Omental fat pad (tissue), 4 donors: ENCODE data around the gene SLX1A. TPM values are rescaled to one million over a fixed set of nuclear protein-coding genes. Genes with fewer than 3 reads are reported as not detected.
"Not testable (repeated sequence)": the region's sequence is repeated elsewhere in the genome, so short reads cannot be mapped to it uniquely, and the experiment has no call there.

Experiments
- ATAC-seq: fragments of 150-250 bp; one replicate; pipeline ENCODE4 v1.9.1; 2016; ENCODE audit warnings: mild to moderate bottlenecking, moderate library complexity; ENCODE audit not compliant: low FRiP score
- DNase-seq: peaks from one replicate; pipeline ENCODE4 v3.0.0-alpha.2; 2019; ENCODE audit warnings: low spot score
- total RNA-seq, 4 donors: library from RNA; depleted of rRNA; stranded (reverse); fragments of >200 nt; gene quantifications; one replicate each; pipeline ENCODE4 v1.1.0, GENCODE V29; 2016
- TF ChIP-seq, protein P1 (sequence below), 3 donors: fragments of 450-650 bp; IDR thresholded peaks; one replicate each; pipeline ENCODE4 v1.5.1; 2016 to 2017; ENCODE audit warnings: antibody characterized with exemption in 3 of 3, mild to moderate bottlenecking in 3 of 3, moderate library complexity in 2 of 3

The SLX1A gene
- total RNA-seq, 4 donors from 2014 or later: 21.7 to 52.7 (median 44.2) TPM

DNA sequence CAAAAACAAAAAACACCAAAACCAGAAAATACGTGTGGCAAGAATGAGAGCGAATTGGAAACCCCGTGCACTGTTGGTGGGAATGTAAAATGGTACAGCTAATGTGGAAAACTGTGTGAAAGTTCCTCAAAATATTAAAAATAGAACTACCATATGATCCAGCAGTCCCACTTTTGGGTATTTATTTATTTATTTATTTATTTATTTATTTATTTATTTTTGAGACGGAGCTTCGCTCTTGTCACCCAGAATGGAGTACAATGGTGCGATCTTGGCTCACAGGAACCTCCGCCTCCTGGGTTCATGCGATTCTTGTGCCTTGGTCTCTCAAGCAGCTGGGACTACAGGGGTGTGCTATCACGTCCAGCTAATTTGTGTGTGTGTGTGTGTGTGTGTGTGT is 41.2 kb upstream of the SLX1A start:
- no peak for ATAC-seq
- TF ChIP-seq, protein P1, sequence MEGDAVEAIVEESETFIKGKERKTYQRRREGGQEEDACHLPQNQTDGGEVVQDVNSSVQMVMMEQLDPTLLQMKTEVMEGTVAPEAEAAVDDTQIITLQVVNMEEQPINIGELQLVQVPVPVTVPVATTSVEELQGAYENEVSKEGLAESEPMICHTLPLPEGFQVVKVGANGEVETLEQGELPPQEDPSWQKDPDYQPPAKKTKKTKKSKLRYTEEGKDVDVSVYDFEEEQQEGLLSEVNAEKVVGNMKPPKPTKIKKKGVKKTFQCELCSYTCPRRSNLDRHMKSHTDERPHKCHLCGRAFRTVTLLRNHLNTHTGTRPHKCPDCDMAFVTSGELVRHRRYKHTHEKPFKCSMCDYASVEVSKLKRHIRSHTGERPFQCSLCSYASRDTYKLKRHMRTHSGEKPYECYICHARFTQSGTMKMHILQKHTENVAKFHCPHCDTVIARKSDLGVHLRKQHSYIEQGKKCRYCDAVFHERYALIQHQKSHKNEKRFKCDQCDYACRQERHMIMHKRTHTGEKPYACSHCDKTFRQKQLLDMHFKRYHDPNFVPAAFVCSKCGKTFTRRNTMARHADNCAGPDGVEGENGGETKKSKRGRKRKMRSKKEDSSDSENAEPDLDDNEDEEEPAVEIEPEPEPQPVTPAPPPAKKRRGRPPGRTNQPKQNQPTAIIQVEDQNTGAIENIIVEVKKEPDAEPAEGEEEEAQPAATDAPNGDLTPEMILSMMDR (IDR thresholded peaks at IDR 0.05): no peak
- no peak for DNase-seq

DNA sequence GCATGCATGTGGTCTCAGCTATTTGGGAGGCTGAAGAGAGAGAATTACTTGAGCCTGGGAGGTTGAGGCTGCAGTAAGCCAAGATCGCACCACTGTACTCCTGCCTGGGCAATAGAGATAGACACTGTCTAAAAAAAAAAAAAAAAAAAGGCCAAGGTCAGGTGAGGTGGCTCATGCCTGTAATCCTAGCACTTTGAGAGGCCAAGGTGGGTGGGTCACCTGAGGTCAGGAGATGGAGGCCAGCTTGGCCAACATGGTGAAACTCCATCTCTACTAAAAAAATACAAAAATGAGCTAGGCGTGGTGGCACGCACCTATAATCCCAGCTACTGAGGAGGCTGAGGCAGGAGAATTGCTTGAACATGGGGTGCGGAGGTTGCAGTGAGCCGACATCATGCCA is 38.5 kb upstream of the SLX1A start:
- DNase-seq (no peak), ATAC-seq (no peak)
- TF ChIP-seq, protein P1 (IDR thresholded peaks at IDR 0.05): no peak

DNA sequence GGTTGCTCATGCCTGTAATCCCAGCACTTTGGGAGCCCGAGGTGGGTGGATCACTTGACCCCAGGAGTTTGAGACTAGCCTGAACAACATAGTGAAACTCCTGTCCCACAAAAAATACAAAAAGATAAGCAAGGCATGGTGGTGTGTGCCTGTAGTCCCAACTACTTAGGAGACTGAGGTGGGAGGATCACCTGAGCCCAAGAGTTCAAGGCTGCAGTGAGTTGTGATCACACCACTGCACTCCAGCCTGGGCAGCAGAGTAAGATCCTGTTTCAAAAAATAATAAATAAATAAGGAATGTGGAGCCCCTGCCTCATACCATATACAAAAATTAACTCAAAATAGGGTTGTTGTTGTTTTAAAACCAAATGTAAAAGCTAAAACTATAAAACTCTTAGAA is 36.5 kb upstream of the SLX1A start:
- DNase-seq (no peak), ATAC-seq (no peak)
- TF ChIP-seq, protein P1 (IDR thresholded peaks at IDR 0.05): no peak

DNA sequence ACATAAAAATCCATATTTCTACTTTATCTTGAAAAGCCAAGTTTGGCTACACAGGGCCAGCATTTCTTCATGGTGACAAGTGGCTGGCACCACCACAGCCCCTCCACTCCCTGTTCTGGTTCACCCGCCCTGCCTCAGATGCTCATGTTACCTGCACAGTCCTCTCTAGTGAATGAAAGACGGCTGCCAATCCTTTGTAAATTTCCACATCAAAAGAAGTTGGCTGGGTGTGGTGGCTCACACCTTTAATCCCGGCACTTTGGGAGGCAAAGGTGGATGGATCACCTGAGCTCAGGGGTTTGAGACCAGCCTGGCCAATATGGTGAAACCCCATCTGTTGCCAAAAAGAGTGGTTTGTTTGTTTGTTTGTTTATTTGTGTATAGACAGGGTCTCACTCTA is 30.1 kb upstream of the SLX1A start:
- TF ChIP-seq, protein P1 (IDR thresholded peaks at IDR 0.05): no peak
- no peak for ATAC-seq
- DNase-seq: no peak

DNA sequence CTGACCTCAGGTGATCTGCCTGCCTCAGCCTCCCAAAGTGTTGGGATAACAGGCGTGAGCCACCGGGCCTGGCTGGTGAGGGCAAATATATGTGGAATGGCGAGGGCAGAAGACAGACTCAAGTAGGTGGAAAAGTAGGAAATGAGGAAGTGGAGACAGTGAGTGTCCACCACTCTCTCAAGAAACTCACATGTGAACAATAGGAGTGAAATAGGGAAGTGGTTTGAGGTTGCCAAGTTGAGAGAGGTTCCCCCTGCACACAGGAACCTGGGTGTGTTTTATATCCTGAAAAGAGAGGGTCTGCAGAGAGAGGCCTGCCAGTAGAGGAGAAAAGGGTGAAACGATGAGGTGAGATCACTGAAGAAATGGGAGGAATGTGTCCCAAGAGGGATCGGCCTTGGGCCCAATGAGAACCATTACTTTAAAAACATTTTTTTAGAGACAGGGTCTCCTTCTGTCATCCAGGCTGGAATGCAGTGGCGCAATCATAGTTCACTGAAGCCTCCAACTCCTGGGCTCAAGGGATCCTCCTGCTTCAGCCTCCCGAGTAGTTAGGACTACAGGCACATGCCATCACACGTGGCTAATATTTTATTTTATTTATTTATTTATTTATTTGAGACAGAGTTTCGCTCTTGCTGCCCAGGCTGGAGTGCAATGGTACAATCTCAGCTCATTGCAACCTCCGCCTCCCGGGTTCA is 27.3 kb upstream of the SLX1A start:
- no peak for DNase-seq

DNA sequence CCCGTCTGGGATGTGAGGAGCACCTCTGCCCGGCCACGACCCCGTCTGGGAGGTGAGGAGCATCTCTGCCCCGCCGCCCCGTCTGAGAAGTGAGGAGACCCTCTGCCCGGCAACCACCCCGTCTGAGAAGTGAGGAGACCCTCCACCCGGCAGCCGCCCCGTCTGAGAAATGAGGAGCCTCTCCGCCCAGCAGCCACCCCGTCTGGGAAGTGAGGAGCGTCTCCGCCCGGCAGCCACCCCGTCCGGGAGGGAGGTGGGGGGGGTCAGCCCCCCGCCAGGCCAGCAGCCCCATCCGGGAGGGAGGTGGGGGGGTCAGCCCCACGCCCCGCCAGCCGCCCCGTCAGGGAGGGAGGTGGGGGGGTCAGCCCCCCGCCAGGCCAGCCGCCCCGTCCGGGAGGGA is 24.9 kb upstream of the SLX1A start:
- not testable (repeated sequence) for ATAC-seq, DNase-seq

More for the DNA sequence above, 27.3 kb upstream of the SLX1A start:
- no peak for ATAC-seq
- TF ChIP-seq, protein P1 (IDR thresholded peaks at IDR 0.05): no peak

DNA sequence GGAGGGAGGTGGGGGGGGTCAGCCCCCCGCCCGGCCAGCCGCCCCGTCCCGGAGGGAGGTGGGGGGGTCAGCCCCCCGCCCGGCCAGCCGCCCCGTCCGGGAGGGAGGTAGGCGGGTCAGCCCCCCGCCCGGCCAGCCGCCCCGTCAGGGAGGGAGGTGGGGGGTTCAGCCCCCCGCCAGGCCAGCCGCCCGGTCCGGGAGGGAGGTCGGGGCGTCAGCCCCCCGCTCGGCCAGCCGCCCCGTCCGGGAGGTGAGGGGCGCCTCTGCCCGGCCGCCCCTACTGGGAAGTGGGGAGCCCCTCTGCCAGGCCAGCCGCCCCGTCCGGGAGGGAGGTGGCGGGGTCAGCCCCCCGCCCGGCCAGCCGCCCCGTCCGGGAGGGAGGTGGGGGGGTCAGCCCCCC is 24.3 kb upstream of the SLX1A start:
- not testable (repeated sequence) for ATAC-seq, DNase-seq

DNA sequence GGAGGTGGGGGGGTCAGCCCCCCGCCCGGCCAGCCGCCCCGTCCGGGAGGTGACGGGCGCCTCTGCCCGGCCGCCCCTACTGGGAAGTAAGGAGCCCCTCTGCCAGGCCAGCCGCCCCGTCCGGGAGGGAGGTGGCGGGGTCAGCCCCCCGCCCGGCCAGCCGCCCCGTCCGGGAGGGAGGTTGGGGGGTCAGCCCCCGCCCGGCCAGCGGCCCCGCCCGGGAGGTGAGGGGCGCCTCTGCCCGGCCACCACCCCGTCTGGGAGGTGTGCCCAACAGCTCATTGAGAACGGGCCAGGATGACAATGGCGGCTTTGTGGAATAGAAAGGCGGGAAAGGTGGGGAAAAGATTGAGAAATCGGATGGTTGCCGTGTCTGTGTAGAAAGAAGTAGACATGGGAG is 23.5 kb upstream of the SLX1A start:
- not testable (repeated sequence) for DNase-seq, ATAC-seq

DNA sequence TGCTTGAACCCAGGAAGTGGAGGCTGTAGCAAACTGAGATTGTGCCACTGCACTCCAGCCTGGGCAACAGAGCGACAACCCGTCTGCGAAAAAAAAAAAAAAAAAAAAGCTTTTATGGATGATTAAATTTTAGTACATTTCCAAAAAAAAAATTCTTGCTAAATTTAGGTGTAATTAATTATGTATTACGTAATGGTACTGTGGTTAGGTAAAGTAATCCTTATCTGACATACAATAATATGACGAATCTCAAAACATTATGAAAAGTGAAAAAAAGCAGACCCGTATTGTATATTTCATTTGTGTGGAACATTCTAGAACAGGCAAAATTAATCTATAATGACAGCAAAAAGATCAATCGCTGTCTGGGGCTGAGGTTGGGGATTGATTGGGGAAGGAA is 20.6 kb upstream of the SLX1A start:
- ATAC-seq (no peak), DNase-seq (no peak)
- TF ChIP-seq, protein P1 (IDR thresholded peaks at IDR 0.05): no peak

DNA sequence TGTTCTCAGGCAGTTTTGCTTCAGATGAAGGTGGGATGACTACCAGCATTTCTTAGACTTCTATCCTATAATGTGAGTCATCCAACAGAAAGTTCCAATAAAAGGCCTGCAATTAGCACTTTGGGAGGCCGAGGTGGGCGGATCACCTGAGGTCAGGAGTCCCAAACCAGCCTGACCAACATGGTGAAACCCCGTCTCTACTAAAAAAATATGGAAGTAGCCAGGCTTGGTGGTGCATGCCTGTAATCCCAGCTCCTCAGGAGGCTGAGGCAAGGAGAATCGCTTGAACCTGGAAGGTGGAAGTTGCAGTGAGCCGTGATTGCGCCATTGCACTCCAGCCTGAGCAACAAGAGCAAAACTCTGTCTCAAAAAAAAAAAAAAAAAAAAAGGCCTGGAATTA is 16.8 kb upstream of the SLX1A start:
- DNase-seq, ATAC-seq: not testable (repeated sequence)
